ENCODE results near the gene WWC2. TPM values are rescaled to one million over a fixed set of nuclear protein-coding genes. Genes with fewer than 3 reads are reported as not detected.

WWC2 gene
- total and polyA plus RNA-seq, 2 experiments from 2014 or later = 18.8 to 30.2 TPM

GRCh38 chr4:183100827-183101226, 1.8 kb downstream of the WWC2 start:
- no peaks in the 10 kb centered on the region for H3K9me3 ChIP-seq (ENCODE audit: low read depth)
- H3K4me1 ChIP-seq (ENCODE audit: low read depth) = peaks cover 13% of the 10 kb centered on the region
- H3K36me3 ChIP-seq = no peaks in the 10 kb centered on the region
- peaks cover 20% of the 10 kb centered on the region for H3K27me3 ChIP-seq
- H3K4me3 ChIP-seq = peak overlapping the region; percentile 71
- H3K27ac ChIP-seq = no peak overlapping the region
- DNase-seq (ENCODE audit: low read depth in 1 of 2, low spot score in 1 of 2) = no peak
- TF ChIP-seq CTCF (IDR thresholded peaks at IDR 0.05; ENCODE audit: low read depth, low read length) = no peak

- no peak for TF ChIP-seq CTCF (IDR thresholded peaks at IDR 0.05; ENCODE audit: low read depth, low read length)
- Histone ChIP-seq H3K9me3 (ENCODE audit: low read depth) (no peaks in the 10 kb centered on the region), H3K27me3 (peaks cover 12% of the 10 kb centered on the region), H3K27ac (no peak overlapping the region), H3K4me1 (ENCODE audit: low read depth) (peaks cover 13% of the 10 kb centered on the region), H3K4me3 (no peak overlapping the region), H3K36me3 (no peaks in the 10 kb centered on the region)
- no peak for DNase-seq (ENCODE audit: low read depth in 1 of 2, low spot score in 1 of 2)
These were observed 3.0 kb downstream of the WWC2 start for GRCh38 chr4:183101956-183102480.

GRCh38 chr4:183105092-183105491, 6.0 kb downstream of the WWC2 start:
- H3K9me3 ChIP-seq (ENCODE audit: low read depth) = no peaks in the 10 kb centered on the region
- TF ChIP-seq CTCF (IDR thresholded peaks at IDR 0.05; ENCODE audit: low read depth, low read length) = no peak
- peaks cover 13% of the 10 kb centered on the region for H3K4me1 ChIP-seq (ENCODE audit: low read depth)
- no peak for DNase-seq (ENCODE audit: low read depth in 1 of 2, low spot score in 1 of 2)
- no peaks in the 10 kb centered on the region for H3K27me3 ChIP-seq
- H3K4me3 ChIP-seq = no peak overlapping the region
- no peaks in the 10 kb centered on the region for H3K36me3 ChIP-seq
- H3K27ac ChIP-seq = no peak overlapping the region

- Histone ChIP-seq H3K36me3 (no peaks in the 10 kb centered on the region), H3K4me3 (no peak overlapping the region), H3K4me1 (ENCODE audit: low read depth) (no peaks in the 10 kb centered on the region), H3K9me3 (ENCODE audit: low read depth) (no peaks in the 10 kb centered on the region), H3K27me3 (no peaks in the 10 kb centered on the region), H3K27ac (no peak overlapping the region)
- TF ChIP-seq CTCF (IDR thresholded peaks at IDR 0.05; ENCODE audit: low read depth, low read length) = peak; percentile 17
- no peak for DNase-seq (ENCODE audit: low read depth in 1 of 2, low spot score in 1 of 2)
These were observed 7.8 kb downstream of the WWC2 start for GRCh38 chr4:183106839-183107238.

- Histone ChIP-seq H3K27me3 (no peaks in the 10 kb centered on the region), H3K9me3 (ENCODE audit: low read depth) (no peaks in the 10 kb centered on the region), H3K4me1 (ENCODE audit: low read depth) (no peaks in the 10 kb centered on the region), H3K4me3 (no peak overlapping the region), H3K27ac (no peak overlapping the region), H3K36me3 (no peaks in the 10 kb centered on the region)
- DNase-seq (ENCODE audit: low read depth in 1 of 2, low spot score in 1 of 2) = no peak
- TF ChIP-seq CTCF (IDR thresholded peaks at IDR 0.05; ENCODE audit: low read depth, low read length) = no peak
These were observed 8.9 kb downstream of the WWC2 start for GRCh38 chr4:183107891-183108459.

All from cardiac muscle cell (in vitro differentiated cells and primary cell).